Measurements from ENCODE around the gene TNFRSF1B.

DNA sequence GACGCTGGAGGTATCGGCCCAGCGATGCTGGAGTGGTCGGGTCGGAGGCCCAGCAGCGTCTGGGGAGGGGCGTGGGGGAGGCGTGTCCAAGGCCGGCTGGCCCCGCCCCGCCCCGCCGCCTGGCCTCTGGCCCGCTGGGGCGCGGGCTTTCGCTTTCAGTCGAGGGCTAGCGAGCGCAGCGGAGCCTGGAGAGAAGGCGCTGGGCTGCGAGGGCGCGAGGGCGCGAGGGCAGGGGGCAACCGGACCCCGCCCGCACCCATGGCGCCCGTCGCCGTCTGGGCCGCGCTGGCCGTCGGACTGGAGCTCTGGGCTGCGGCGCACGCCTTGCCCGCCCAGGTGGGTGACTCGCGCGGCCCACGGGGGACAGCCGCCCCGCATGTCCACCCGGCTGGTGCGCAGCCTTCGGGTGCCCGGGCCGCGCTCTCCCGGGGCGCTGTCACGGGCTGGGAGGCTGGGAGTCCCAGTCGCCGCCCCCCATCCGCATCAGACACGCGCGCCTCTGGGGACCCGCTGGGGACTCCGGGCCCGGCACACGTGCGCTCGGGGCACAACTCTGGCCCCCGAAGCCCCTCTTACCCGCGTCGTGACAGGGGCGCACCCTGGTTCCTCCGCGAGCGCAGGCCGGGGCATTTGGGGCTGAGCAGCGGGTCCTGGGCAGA lies at the start of gene TNFRSF1B:
- no peak for TF ChIP-seq EZH2 (optimal IDR thresholded peaks at IDR 0.05; ENCODE audit: low read depth, low read length)
- TF ChIP-seq, protein P1, sequence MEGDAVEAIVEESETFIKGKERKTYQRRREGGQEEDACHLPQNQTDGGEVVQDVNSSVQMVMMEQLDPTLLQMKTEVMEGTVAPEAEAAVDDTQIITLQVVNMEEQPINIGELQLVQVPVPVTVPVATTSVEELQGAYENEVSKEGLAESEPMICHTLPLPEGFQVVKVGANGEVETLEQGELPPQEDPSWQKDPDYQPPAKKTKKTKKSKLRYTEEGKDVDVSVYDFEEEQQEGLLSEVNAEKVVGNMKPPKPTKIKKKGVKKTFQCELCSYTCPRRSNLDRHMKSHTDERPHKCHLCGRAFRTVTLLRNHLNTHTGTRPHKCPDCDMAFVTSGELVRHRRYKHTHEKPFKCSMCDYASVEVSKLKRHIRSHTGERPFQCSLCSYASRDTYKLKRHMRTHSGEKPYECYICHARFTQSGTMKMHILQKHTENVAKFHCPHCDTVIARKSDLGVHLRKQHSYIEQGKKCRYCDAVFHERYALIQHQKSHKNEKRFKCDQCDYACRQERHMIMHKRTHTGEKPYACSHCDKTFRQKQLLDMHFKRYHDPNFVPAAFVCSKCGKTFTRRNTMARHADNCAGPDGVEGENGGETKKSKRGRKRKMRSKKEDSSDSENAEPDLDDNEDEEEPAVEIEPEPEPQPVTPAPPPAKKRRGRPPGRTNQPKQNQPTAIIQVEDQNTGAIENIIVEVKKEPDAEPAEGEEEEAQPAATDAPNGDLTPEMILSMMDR (IDR thresholded peaks at IDR 0.05; ENCODE audit: low read length) = no peak
- no peak for TF ChIP-seq EZH2phosphoT487 (IDR thresholded peaks at IDR 0.05; ENCODE audit: low read length)
